CD14-positive monocyte (primary cell): ENCODE data around the gene GPC6. TPM values are rescaled to one million over a fixed set of nuclear protein-coding genes. Genes with fewer than 3 reads are reported as not detected.

Experiments used
- DNase-seq, 3 donors: peaks; one replicate each; pipeline ENCODE4 v3.0.0-alpha.2; 2011 to 2022
- H2AFZ ChIP-seq: 2 replicates; pipeline ENCODE4 v1.6.0; 2012; ENCODE audit warnings: mild to moderate bottlenecking, low read depth, low read length, inconsistent platforms; ENCODE audit not compliant: insufficient read depth, poor library complexity, severe bottlenecking
- H3K27ac ChIP-seq, 2 donors: 1 replicate in 1 of 2; 2 replicates in 1 of 2; pipeline ENCODE4 v1.5.1; 2012 to 2013; ENCODE audit warnings: low read length in 2 of 2, control low read depth in 1 of 2, inconsistent platforms in 1 of 2, low read depth in 1 of 2, mild to moderate bottlenecking in 1 of 2
- H3K27me3 ChIP-seq, 2 donors: one replicate each; pipeline versions ENCODE4 v1.6.0 to v1.6.1; 2011 to 2013; ENCODE audit warnings: low read length in 2 of 2; ENCODE audit not compliant: control insufficient read depth in 2 of 2, insufficient read depth in 2 of 2
- H3K36me3 ChIP-seq, 2 donors: replicated peaks in 1 of 2; 1 replicate in 1 of 2; 2 replicates in 1 of 2; pipeline versions ENCODE4 v1.5.1 to v1.6.1; 2012 to 2013; ENCODE audit warnings: low read length in 2 of 2, control low read depth in 1 of 2, inconsistent platforms in 1 of 2, mild to moderate bottlenecking in 1 of 2; ENCODE audit not compliant: insufficient read depth in 2 of 2, control insufficient read depth in 1 of 2
- H3K4me1 ChIP-seq, 2 donors: 1 replicate in 1 of 2; 2 replicates in 1 of 2; pipeline versions ENCODE4 v1.5.1 to v1.6.1; 2012 to 2013; ENCODE audit warnings: low read length in 2 of 2, control low read depth in 1 of 2, inconsistent platforms in 1 of 2, mild to moderate bottlenecking in 1 of 2, moderate library complexity in 1 of 2; ENCODE audit not compliant: insufficient read depth in 2 of 2, control insufficient read depth in 1 of 2
- H3K4me2 ChIP-seq: replicated peaks from 2 replicates; pipeline ENCODE3; 2012; ENCODE audit warnings: low read length, moderate library complexity, mild to moderate bottlenecking; ENCODE audit not compliant: poor library complexity, severe bottlenecking; ENCODE audit errors: extremely low read depth
- H3K4me3 ChIP-seq, 3 experiments: fragments of 200-600 bp in 1 of 3; sonication (generic) in 1 of 3; replicated peaks in 1 of 3; 1 replicate in 2 of 3; 2 replicates in 1 of 3; pipeline ENCODE4 v1.5.1; 2011 to 2013; ENCODE audit warnings: low read length in 3 of 3, mild to moderate bottlenecking in 3 of 3, control low read depth in 2 of 3, low read depth in 2 of 3, inconsistent platforms in 1 of 3, moderate library complexity in 1 of 3
- H3K79me2 ChIP-seq: 2 replicates; pipeline ENCODE4 v1.6.0; 2012; ENCODE audit warnings: mild to moderate bottlenecking, control low read depth, inconsistent platforms, low read length, moderate library complexity; ENCODE audit not compliant: insufficient read depth
- H3K9ac ChIP-seq: 2 replicates; pipeline ENCODE4 v1.6.0; 2017; ENCODE audit warnings: low read length, mild to moderate bottlenecking; ENCODE audit not compliant: insufficient read depth, poor library complexity, severe bottlenecking
- H3K9me3 ChIP-seq, 2 donors: replicated peaks in 1 of 2; 1 replicate in 1 of 2; 2 replicates in 1 of 2; pipeline versions ENCODE4 v1.5.1 to v1.6.1; 2012 to 2013; ENCODE audit warnings: low read length in 2 of 2, control low read depth in 1 of 2; ENCODE audit not compliant: control insufficient read depth in 1 of 2, insufficient read depth in 1 of 2
- H4K20me1 ChIP-seq: 2 replicates; pipeline ENCODE4 v1.6.0; 2012; ENCODE audit warnings: mild to moderate bottlenecking, low read length, control low read depth, moderate library complexity; ENCODE audit not compliant: insufficient read depth
- H3K27ac Mint-ChIP-seq, 7 donors: one replicate each; pipeline ENCODE4 v1.8.0; 2020; ENCODE audit warnings: mild to moderate bottlenecking in 7 of 7, mixed read lengths in 7 of 7, moderate library complexity in 6 of 7, inconsistent platforms in 2 of 7
- H3K27me3 Mint-ChIP-seq, 3 donors: one replicate each; pipeline ENCODE4 v1.8.0; 2021 to 2022; ENCODE audit warnings: low read depth in 3 of 3, mild to moderate bottlenecking in 3 of 3, mixed read lengths in 3 of 3, moderate library complexity in 3 of 3, inconsistent platforms in 1 of 3
- H3K36me3 Mint-ChIP-seq, 2 donors: one replicate each; pipeline ENCODE4 v1.8.0; 2020; ENCODE audit warnings: mixed read lengths in 2 of 2, inconsistent platforms in 1 of 2, mild to moderate bottlenecking in 1 of 2
- H3K4me1 Mint-ChIP-seq: one replicate; pipeline ENCODE4 v1.8.0; 2020; ENCODE audit warnings: mild to moderate bottlenecking, mixed read lengths
- H3K4me3 Mint-ChIP-seq, 2 donors: one replicate each; pipeline ENCODE4 v1.8.0; 2020; ENCODE audit warnings: mild to moderate bottlenecking in 2 of 2, mixed read lengths in 2 of 2, moderate library complexity in 1 of 2
- H3K9me3 Mint-ChIP-seq, 7 donors: one replicate each; pipeline ENCODE4 v1.8.0; 2020 to 2022; ENCODE audit warnings: mixed read lengths in 7 of 7, mild to moderate bottlenecking in 6 of 7, moderate library complexity in 6 of 7, inconsistent platforms in 2 of 7
- WGBS: methylation state at CpG from one replicate; pipeline ENCODE4 v1.1.5; 2013; ENCODE audit warnings: missing lambda C conversion rate; ENCODE audit not compliant: insufficient coverage; 5-methylcytosine and 5-hydroxymethylcytosine counted together
- intact Hi-C, 2 donors: fragments of 100-400 bp; cut with micrococcal nuclease; formaldehyde crosslinking; loops; one replicate each; pipeline versions ENCODE4 v1.15.0 to v1.15.1; 2023
- polyA plus RNA-seq, 3 donors: library from polyadenylated mRNA; depleted of rRNA in 1 of 3; unstranded in 2 of 3; stranded (reverse) in 1 of 3; fragments of 300-500 nt in 2 of 3; fragments of >200 nt in 1 of 3; fragmentation: Illumina TruSeq in 2 of 3; gene quantifications; 1 replicate in 2 of 3; 2 replicates in 1 of 3; pipeline ENCODE4 v1.2.3, GENCODE V29; 2012 to 2021
- TF ChIP-seq, protein P1 (sequence below): fragments of 200-600 bp; IDR thresholded peaks from one replicate; pipeline ENCODE4 v1.8.0; 2022; ENCODE audit warnings: antibody characterized with exemption, mild to moderate bottlenecking

Gene GPC6
- polyA plus RNA-seq, 3 donors, result not detected

DNA sequence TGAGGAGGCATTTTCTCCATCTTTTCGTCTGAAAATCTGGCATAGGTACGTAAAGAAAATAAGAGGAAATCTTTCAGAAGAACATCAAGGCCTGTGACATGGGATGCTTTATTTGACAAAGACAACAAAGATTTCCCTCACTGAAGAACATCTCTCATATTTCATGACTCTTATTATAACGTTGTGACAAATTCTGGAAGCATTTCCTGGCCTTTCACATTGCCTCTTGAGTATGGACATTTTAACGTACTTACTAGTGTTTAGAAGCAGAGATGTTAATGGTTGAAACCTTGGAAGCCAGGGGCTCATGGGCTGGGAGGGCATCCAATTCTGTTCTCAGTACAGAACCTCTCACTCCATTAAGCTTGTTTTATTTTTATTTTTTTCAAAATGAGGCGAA is 1042.1 kb downstream of the GPC6 start:
- no CpG with 5 or more reads among the region's 5 CpGs for WGBS
- no peak overlapping the region for H3K27ac Mint-ChIP-seq
- intact Hi-C loops, result no loop called here
- Histone ChIP-seq H3K36me3 (no peaks in the 10 kb centered on the region), H3K9ac (no peak overlapping the region), H4K20me1 (no peaks in the 10 kb centered on the region), H3K27ac (no peak overlapping the region), H3K9me3 (no peaks in the 10 kb centered on the region), H2AFZ (no peak overlapping the region), H3K27me3 (no peaks in the 10 kb centered on the region), H3K79me2 (no peaks in the 10 kb centered on the region), H3K4me2 (no peak overlapping the region), H3K4me1 (no peaks in the 10 kb centered on the region), H3K4me3 (no peak overlapping the region)
- DNase-seq, result no peak
- peaks cover 2% of the 10 kb centered on the region for H3K4me1 Mint-ChIP-seq
- H3K9me3 Mint-ChIP-seq, result peaks cover 0 to 9% (median 3%) of the 10 kb centered on the region in 7 donors
- H3K27me3 Mint-ChIP-seq, result peaks cover 0 to 3% (median 0%) of the 10 kb centered on the region in 3 donors
- no peaks in the 10 kb centered on the region for H3K36me3 Mint-ChIP-seq
- TF ChIP-seq, protein P1, sequence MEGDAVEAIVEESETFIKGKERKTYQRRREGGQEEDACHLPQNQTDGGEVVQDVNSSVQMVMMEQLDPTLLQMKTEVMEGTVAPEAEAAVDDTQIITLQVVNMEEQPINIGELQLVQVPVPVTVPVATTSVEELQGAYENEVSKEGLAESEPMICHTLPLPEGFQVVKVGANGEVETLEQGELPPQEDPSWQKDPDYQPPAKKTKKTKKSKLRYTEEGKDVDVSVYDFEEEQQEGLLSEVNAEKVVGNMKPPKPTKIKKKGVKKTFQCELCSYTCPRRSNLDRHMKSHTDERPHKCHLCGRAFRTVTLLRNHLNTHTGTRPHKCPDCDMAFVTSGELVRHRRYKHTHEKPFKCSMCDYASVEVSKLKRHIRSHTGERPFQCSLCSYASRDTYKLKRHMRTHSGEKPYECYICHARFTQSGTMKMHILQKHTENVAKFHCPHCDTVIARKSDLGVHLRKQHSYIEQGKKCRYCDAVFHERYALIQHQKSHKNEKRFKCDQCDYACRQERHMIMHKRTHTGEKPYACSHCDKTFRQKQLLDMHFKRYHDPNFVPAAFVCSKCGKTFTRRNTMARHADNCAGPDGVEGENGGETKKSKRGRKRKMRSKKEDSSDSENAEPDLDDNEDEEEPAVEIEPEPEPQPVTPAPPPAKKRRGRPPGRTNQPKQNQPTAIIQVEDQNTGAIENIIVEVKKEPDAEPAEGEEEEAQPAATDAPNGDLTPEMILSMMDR, result no peak
- no peak overlapping the region for H3K4me3 Mint-ChIP-seq

DNA sequence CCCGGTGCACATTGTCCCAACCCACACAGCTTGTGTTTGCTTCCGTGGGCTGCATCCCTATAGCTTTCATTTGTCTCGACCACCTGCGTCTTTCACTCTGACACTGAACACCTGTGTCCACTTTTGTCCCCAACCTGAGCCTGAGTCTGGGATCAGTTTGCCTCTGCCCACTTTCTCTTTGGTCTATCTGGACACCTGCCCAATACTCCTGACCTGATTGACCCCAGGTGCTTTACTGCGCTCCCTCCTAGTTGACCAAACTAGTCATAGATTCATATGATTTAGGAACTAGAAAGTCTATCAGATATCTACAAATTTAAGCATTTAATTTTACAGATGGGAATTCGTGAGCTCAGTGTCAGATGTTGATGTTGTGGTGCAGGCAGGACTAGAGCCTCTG is 1043.0 kb downstream of the GPC6 start:
- Histone ChIP-seq H3K36me3 (no peaks in the 10 kb centered on the region), H3K27ac (no peak overlapping the region), H3K4me1 (no peaks in the 10 kb centered on the region), H3K79me2 (no peaks in the 10 kb centered on the region), H3K4me2 (no peak overlapping the region), H3K9me3 (no peaks in the 10 kb centered on the region), H3K27me3 (no peaks in the 10 kb centered on the region), H2AFZ (no peak overlapping the region), H3K9ac (no peak overlapping the region), H4K20me1 (no peaks in the 10 kb centered on the region), H3K4me3 (no peak overlapping the region)
- DNase-seq, result no peak
- Mint-ChIP-seq H3K4me3 (no peak overlapping the region), H3K27me3 (peaks cover 0 to 3% (median 0%) of the 10 kb centered on the region in 3 donors), H3K9me3 (peaks cover 0 to 9% (median 3%) of the 10 kb centered on the region in 7 donors), H3K27ac (no peak overlapping the region), H3K4me1 (peaks cover 2% of the 10 kb centered on the region), H3K36me3 (no peaks in the 10 kb centered on the region)
- intact Hi-C loops, result no loop called here
- 97% methylated on average over 4 of the region's 6 CpGs for WGBS
- TF ChIP-seq, protein P1, result no peak
